GM11168 (cell line): ENCODE results near the gene NT5DC1.
"Not testable (repeated sequence)": the region's sequence is repeated elsewhere in the genome, so short reads cannot be mapped to it uniquely, and the experiment has no call there.

Experiments used
- in situ Hi-C: fragments of 300-500 bp; cut with MboI; formaldehyde crosslinking; loops from one replicate; pipeline ENCODE4 v1.12.0; 2022; ENCODE audit warnings: low sequenced_read_pairs; ENCODE audit not compliant: unreplicated experiment

The NT5DC1 gene

GRCh38 chr6:116265041-116265829 lies 164.6 kb downstream of the NT5DC1 start:
- in situ Hi-C loops = loop anchor here (10.0 kb wide), 1 partner anchor 280 kb away; the partner anchor contains the start of gene TRAPPC3L

GRCh38 chr6:116266803-116267202 lies 166.2 kb downstream of the NT5DC1 start:
- in situ Hi-C loops = loop anchor here (10.0 kb wide), 1 partner anchor 278 kb away; the partner anchor contains the start of gene TRAPPC3L

- in situ Hi-C loops = loop anchor here (10.0 kb wide), 1 partner anchor 277 kb away; the partner anchor contains the start of gene TRAPPC3L
These were observed 167.4 kb downstream of the NT5DC1 start for GRCh38 chr6:116267836-116268588.

GRCh38 chr6:116268589-116269293 lies 168.1 kb downstream of the NT5DC1 start:
- in situ Hi-C loops = loop anchor here (10.0 kb wide), 1 partner anchor 276 kb away; the partner anchor contains the start of gene TRAPPC3L

GRCh38 chr6:116271149-116271708 lies 170.6 kb downstream of the NT5DC1 start:
- in situ Hi-C loops = no loop called here

GRCh38 chr6:116277124-116277523 lies 176.5 kb downstream of the NT5DC1 start:
- in situ Hi-C loops = no loop called here

DNA sequence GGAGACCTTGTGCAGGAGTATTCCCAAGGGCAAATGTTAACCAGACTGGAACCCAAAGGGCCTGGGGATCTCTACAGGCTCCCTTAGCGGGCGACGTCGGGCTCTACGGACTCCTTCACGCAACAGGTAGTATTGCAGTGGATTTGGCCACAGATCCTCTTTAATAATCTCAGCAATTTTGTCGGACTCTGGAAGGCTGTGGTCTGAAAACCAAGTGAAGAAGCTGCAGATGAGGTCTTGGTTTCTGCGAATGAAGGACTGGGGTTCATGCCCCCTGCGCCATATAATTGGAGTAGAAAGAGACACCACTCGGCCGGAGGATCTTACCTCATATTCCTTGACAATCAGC lies 177.8 kb downstream of the NT5DC1 start:
- in situ Hi-C loops = no loop called here

DNA sequence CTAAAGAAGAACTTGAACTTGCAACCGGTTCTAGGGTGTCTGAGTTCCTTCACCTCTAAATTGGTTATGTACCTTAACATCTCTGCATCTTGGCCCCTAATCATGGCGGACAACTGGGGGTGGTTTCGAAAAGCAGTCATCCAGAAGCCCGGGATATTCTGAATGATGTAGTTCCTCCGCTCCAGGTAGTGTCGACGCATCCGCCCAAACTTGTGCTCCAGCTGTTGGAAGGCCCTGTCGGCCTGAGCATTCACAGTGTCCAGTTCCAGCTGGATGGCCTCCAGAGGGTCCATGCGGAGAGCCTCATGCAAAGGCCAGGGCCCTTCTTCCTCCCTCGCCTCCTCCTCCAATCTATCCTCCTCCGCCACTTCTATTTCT lies 178.2 kb downstream of the NT5DC1 start:
- in situ Hi-C loops = no loop called here

GRCh38 chr6:116279232-116280160 lies 178.8 kb downstream of the NT5DC1 start, which contains the start of gene TSPYL1:
TSS of gene TSPYL1 (minus strand) at chr6:116279930. CDS start at chr6:116279830, 100 bp downstream.
- in situ Hi-C loops = no loop called here

GRCh38 chr6:116280161-116280932 lies 179.7 kb downstream of the NT5DC1 start:
- in situ Hi-C loops = no loop called here

GRCh38 chr6:116280933-116281316 lies 180.3 kb downstream of the NT5DC1 start:
- in situ Hi-C loops = no loop called here

DNA sequence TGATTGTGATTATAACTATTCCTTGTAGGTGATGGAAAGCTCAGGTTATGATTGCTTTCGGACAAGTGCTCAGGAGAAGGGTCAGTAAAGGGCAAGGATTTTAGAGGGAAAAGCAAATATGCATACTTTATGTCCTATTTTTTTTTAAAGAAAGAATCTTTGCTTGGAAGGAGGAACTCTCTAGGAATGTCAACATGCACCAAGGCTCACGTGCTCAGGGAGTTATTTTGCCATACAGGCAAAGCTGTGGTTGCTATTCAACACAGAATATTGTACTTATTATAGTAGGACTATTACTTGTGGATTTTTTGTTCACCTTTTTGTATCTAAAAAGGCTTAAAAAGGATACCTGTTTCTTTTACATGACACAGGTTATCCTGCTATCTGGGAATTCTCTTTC lies 182.0 kb downstream of the NT5DC1 start:
- in situ Hi-C loops = no loop called here

DNA sequence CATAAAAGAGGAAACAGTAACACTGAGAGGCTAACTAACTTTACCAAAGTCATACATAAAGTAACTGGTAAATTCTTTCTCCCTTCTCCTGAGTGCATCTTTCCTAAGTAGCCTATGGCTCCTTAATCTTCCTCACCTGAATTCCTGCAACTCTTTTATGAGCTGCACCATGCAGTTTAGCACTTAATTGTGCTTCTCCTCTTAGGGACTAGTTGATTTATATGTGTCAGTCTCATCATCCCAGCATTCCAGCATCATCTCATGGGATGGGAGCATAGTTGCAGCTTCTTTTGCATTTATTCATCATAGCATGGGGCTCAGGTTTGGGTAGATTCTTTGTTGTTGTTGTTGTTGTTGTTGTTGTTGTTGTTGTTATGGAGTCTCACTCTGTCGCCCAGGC lies 182.5 kb downstream of the NT5DC1 start:
- in situ Hi-C loops = no loop called here

- in situ Hi-C loops = not testable (repeated sequence)
These were observed 184.3 kb downstream of the NT5DC1 start for GRCh38 chr6:116284984-116285383.

- in situ Hi-C loops = no loop called here
These were observed 186.2 kb downstream of the NT5DC1 start for GRCh38 chr6:116286773-116287358.

- in situ Hi-C loops = no loop called here
These were observed 187.1 kb downstream of the NT5DC1 start for GRCh38 chr6:116287689-116288282.

DNA sequence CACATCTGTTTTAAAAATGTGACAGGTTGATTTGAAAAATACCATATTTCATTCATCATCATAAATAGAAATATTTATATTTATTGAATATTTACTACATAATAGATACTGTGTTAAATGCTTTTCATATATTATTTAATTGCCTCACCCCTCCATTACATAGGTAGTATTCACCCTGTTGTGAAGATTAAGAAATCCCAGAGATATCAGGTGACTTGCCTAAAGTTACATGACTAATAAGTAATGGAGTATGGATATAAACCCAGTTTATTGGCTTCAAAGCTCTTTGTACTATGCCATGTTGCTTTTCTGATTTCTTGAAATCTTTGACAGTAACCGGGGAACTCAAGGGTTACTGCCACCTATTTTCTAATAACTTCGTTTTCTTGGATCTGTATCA lies 189.2 kb downstream of the NT5DC1 start:
- in situ Hi-C loops = loop anchor here (5.0 kb wide), 1 partner anchor 82 kb away; the partner anchor contains the start of gene DSE

DNA sequence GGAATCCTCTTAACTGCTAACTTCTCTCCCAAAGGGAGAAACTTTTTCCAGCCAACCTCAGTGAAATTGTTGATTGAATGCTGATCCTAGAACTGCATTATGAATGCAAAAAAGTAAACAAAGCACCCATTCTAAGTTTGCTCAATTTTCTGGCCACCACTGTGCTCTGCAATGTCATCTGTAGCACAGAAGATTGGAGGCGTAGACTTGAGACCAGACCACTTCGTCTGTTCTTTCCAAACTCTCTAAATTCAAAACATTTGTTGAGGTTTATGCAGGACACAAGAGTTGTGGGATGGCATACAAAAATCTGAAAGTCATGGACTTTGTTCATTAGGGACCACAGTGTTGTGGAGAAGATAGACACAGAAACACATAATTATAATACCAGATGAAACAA lies 190.1 kb downstream of the NT5DC1 start:
- in situ Hi-C loops = loop anchor here (5.0 kb wide), 1 partner anchor 82 kb away; the partner anchor contains the start of gene DSE
